Colonic mucosa (tissue), 4 donors: ENCODE results near the gene MCEE. TPM values are rescaled to one million over a fixed set of nuclear protein-coding genes. Genes with fewer than 3 reads are reported as not detected.

Experiments used
- DNase-seq: peaks from one replicate; pipeline ENCODE4 v3.0.0-alpha.2; 2020
- H3K27ac ChIP-seq: fragments of 200-600 bp; one replicate; pipeline ENCODE4 v1.8.0; 2021
- H3K27me3 ChIP-seq: fragments of 200-600 bp; one replicate; pipeline ENCODE4 v1.8.0; 2021
- H3K36me3 ChIP-seq: fragments of 200-600 bp; one replicate; pipeline ENCODE4 v1.8.0; 2021
- H3K4me1 ChIP-seq: fragments of 200-600 bp; one replicate; pipeline ENCODE4 v1.8.0; 2021; ENCODE audit warnings: mild to moderate bottlenecking
- H3K4me3 ChIP-seq: fragments of 200-600 bp; one replicate; pipeline ENCODE4 v1.8.0; 2021
- H3K9ac ChIP-seq, 2 donors: one replicate each; pipeline ENCODE4 v1.7.0; 2013; ENCODE audit warnings: control low read depth in 2 of 2, low read depth in 2 of 2, low read length in 2 of 2
- H3K9me3 ChIP-seq: fragments of 200-600 bp; one replicate; pipeline ENCODE4 v1.8.0; 2021
- intact Hi-C: fragments of 100-400 bp; cut with DNase I; formaldehyde crosslinking; loops from one replicate; pipeline ENCODE4 v1.14.1; 2022
- total RNA-seq, 2 donors: library from RNA; stranded (reverse); fragmentation: NEBNext Ultra II Directional in 1 of 2; extraction: Animal tissue kit (Norgen Biotek cat#: 25700) in 1 of 2; gene quantifications; one replicate each; pipeline ENCODE4 v1.2.1, GENCODE V29; 2021
- TF ChIP-seq, protein P1 (sequence below): fragments of 200-600 bp; IDR thresholded peaks from one replicate; pipeline ENCODE4 v1.8.0; 2022; ENCODE audit warnings: antibody characterized with exemption, mild to moderate bottlenecking
- donor health status: healthy.
- donor health status: DM: no; HTN: no; CAD: no.
- donor health status: DM: no; HTN: no; CAD: no.

MCEE gene
- total RNA-seq, 2 donors from 2014 or later = 20.3 to 23.2 TPM

DNA sequence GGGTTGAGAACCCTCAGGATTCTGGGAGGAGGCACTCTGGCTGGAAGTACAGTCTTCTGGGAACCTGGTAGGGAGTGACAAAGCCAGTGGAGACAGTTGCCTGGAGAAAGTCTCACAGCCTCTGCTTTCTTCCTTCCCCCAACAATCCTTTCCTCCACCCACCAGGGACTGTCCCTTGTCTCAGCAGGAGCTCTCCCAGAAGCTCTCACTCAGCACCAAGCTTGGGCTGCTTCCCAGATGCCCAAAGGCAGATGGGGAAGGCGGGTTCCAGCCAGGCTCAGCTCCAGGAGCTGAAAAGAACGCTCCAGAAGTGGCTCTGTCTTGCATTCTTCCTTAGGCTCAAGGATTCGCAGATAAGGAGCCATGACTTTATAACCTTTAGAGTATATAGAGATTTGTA, 69.2 kb downstream of the MCEE start:
- Histone ChIP-seq H3K27me3 (no peaks in the 10 kb centered on the region), H3K4me1 (no peaks in the 10 kb centered on the region), H3K36me3 (no peaks in the 10 kb centered on the region), H3K9me3 (no peaks in the 10 kb centered on the region), H3K9ac (no peak overlapping the region), H3K27ac (no peak overlapping the region), H3K4me3 (no peak overlapping the region)
- TF ChIP-seq, protein P1, sequence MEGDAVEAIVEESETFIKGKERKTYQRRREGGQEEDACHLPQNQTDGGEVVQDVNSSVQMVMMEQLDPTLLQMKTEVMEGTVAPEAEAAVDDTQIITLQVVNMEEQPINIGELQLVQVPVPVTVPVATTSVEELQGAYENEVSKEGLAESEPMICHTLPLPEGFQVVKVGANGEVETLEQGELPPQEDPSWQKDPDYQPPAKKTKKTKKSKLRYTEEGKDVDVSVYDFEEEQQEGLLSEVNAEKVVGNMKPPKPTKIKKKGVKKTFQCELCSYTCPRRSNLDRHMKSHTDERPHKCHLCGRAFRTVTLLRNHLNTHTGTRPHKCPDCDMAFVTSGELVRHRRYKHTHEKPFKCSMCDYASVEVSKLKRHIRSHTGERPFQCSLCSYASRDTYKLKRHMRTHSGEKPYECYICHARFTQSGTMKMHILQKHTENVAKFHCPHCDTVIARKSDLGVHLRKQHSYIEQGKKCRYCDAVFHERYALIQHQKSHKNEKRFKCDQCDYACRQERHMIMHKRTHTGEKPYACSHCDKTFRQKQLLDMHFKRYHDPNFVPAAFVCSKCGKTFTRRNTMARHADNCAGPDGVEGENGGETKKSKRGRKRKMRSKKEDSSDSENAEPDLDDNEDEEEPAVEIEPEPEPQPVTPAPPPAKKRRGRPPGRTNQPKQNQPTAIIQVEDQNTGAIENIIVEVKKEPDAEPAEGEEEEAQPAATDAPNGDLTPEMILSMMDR = no peak
- intact Hi-C loops = no loop called here
- DNase-seq = no peak

DNA sequence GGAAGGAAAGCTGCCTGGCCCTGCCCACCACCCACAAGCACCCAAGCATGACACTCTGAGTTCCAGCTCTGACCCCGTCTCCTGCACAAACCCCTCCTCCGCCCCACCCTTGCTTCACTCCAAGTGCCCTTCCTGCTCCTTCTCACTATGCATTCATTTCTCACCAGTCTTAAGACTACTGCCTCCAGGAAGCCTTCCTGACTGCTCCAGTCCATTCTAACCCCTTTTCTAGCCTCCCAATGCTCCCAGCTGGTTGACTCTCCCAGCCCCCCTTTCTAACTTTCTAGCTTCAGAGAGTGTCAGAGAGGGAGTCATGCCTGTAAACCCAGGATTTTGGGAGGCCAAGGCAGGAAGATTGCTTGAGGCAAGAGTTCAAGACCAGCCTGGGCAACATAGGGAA, 69.8 kb downstream of the MCEE start:
- no peak overlapping the region for H3K4me3 ChIP-seq
- H3K9ac ChIP-seq = no peak overlapping the region
- intact Hi-C loops = no loop called here
- TF ChIP-seq, protein P1 = no peak
- H3K9me3 ChIP-seq = no peaks in the 10 kb centered on the region
- H3K36me3 ChIP-seq = no peaks in the 10 kb centered on the region
- no peak for DNase-seq
- no peaks in the 10 kb centered on the region for H3K4me1 ChIP-seq
- H3K27me3 ChIP-seq = no peaks in the 10 kb centered on the region
- no peak overlapping the region for H3K27ac ChIP-seq

Other genes starting within 250 kb of the MCEE start
- not detected for gene VAX2, start 229.7 kb downstream of the MCEE start, total RNA-seq
- not detected for gene ATP6V1B1, start 194.3 kb downstream of the MCEE start, total RNA-seq
- gene ANKRD53, start 151.6 kb downstream of the MCEE start, total RNA-seq = under 1 TPM in 1 of 2 donors, not detected in 1; 0.40 TPM
- 10 to 100 TPM; 43.6 to 58.8 TPM for gene TEX261, start 135.4 kb downstream of the MCEE start, total RNA-seq
- 10 to 100 TPM; 55.6 to 68.4 TPM for gene NAGK, start 61.6 kb downstream of the MCEE start, total RNA-seq
- gene MPHOSPH10, start 405 bp upstream of the MCEE start, total RNA-seq = 10 to 100 TPM; 18.7 to 26.4 TPM
- 1 to 10 TPM; 7.1 to 8.0 TPM for gene PAIP2B, start 96.9 kb upstream of the MCEE start, total RNA-seq
- 10 to 100 TPM; 73.2 to 76.9 TPM for gene ZNF638, start 201.6 kb upstream of the MCEE start, total RNA-seq